ENCODE results near the gene GDAP1L1.

The GDAP1L1 gene

DNA sequence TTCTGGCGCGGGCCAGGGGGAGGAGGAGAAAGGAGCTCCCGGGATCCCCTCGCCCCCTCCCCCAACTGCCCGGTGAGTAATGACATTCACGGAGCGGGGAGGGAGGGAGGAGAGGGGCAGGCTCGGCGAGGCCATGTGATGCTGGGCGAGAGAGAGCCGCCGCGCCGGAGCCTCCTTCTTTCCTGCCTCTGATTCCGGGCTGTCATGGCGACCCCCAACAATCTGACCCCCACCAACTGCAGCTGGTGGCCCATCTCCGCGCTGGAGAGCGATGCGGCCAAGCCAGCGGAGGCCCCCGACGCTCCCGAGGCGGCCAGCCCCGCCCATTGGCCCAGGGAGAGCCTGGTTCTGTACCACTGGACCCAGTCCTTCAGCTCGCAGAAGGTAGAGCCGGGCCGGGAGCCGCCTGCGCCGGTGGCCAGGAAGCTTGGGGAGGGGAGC is at the start of gene GDAP1L1:
GDAP1L1 (plus strand) TSS at position 178 of the 441 bp plus-strand sequence; CDS start at position 205, 27 bp downstream.
- in situ Hi-C loops (cut with HindIII; ENCODE audit: low pct_ligation_motif_present, low pct_unique_long_range_greater_than_20kb, low sequenced_read_pairs), result no loop called here
- no peak for DNase-seq

DNA sequence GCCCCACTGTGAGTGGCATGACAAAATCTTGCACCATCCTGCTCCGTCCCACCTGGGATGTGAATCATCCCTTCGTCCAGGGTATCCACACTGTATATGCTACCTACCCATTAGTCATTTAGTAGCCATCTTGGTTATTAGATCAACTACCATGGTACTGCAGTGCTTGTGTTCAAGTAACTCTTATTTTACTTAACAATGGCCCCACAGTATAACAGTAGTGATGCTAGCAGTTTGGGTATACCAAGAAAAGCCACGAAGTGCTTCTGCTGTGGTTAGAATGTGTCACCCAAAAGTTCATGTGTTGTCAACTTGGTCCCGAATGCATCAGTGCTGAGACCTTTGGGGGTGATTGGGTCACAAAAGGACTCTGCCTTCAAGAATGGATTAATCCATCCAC is 48.2 kb upstream of the GDAP1L1 start:
- in situ Hi-C loops (cut with HindIII; ENCODE audit: low pct_ligation_motif_present, low pct_unique_long_range_greater_than_20kb, low sequenced_read_pairs), result no loop called here
- no peak for DNase-seq

DNA sequence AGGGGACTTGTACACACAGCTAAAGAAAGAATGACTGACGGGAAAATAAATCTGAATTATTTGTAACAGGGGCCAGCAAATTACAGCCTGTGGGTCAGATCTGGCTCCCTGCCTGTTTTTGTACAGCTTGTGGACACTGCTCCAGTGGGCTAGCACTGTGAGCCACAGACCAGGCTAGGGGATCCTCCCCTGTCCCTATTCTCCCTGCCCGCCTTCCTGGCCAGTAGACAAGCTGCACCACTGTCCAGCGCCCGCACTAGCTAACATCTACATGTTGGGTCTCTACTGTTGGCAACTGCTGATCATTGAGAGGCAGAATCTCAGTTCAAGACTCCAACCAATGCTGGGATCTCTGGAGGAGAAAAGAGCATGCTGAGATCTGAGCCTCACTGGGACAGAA is 47.2 kb upstream of the GDAP1L1 start:
- DNase-seq, result no peak
- in situ Hi-C loops (cut with HindIII; ENCODE audit: low pct_ligation_motif_present, low pct_unique_long_range_greater_than_20kb, low sequenced_read_pairs), result no loop called here

DNA sequence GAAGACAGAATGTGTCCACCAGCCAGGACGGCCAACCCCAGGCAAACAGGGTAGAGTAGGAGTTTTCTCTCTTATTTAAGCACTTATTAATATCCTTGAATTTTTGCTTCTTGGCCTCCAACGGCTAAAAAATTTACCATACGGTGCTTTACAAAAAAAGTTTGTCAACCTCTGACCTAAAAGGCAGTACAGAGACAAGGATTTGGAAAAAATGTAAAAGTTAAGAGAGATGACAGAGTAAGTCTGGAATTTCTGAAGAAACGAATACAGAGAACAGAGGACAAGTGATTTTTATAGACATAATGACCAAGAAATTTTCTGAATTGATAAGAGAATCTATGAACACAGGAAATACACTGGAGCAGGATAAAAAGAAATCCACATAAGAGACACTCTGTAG is 46.7 kb upstream of the GDAP1L1 start:
- in situ Hi-C loops (cut with HindIII; ENCODE audit: low pct_ligation_motif_present, low pct_unique_long_range_greater_than_20kb, low sequenced_read_pairs), result no loop called here
- no peak for DNase-seq

DNA sequence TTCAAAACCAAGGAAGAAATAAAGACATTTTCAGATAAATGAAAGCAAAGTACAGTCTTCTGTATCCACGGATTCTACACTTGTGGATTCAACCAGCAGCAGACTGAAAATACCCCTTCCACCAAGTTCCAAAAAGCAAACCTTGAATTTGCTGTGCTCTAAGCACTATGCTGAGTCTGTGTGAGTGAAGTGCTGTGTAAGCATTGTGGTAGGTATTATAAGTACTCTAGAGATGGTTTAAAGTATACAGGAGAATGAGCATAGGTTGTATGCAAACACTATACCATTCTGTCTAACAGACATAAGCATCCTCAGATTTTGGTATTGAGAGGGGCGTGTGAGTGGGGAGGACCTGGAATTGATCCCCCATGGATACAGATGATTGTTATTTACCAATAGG is 46.1 kb upstream of the GDAP1L1 start:
- in situ Hi-C loops (cut with HindIII; ENCODE audit: low pct_ligation_motif_present, low pct_unique_long_range_greater_than_20kb, low sequenced_read_pairs), result no loop called here
- no peak for DNase-seq

DNA sequence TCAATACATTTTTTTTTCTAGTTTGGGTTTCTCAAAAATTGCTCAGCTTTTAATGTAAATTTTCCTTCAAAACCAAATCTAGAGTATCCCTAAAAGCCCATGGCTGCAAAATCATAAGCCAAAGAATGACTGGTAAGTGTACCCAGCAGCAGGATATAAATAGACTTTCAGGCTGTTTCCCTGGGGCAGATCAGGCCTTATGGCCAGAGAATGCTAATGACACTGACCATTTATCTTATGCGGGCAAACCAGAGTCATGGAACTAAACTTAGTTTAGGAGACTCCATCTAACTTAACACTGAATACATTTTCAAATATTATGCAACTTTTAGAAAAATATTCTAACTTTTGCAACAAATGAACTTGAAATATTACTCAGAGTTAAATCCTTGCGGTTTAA is 43.9 kb upstream of the GDAP1L1 start:
- in situ Hi-C loops (cut with HindIII; ENCODE audit: low pct_ligation_motif_present, low pct_unique_long_range_greater_than_20kb, low sequenced_read_pairs), result no loop called here
- DNase-seq, result no peak

DNA sequence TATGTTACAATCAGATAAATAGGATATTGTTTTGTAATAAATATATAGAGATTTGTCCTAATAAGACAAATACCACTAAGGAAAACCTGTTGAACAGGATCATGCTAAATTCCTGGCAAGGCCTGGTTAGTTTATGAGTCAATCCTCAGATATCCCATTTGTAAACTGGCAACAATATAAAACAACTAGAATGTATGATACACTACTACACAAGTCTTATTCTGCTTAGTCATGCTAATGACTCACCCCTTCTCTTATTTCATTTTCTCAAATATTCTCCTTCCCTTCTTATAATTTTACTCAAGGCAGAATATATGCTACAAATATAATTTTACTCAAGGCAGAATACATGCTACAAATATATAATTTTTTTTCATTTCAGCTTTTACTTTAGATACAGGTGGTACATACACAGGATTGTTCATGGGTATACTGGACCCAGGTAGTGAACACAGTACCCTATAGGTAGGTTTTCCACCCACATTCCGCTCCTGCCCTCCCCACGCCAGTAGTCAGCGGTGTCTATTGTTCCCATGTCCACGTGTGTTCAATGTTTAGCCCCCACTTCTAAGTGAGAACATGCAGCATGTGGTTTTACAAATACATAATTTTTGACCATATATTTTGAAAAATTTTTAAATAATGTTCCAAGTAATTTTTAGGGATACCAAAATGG is 42.8 kb upstream of the GDAP1L1 start:
- in situ Hi-C loops (cut with HindIII; ENCODE audit: low pct_ligation_motif_present, low pct_unique_long_range_greater_than_20kb, low sequenced_read_pairs), result no loop called here
- DNase-seq, result peak; percentile 89

DNA sequence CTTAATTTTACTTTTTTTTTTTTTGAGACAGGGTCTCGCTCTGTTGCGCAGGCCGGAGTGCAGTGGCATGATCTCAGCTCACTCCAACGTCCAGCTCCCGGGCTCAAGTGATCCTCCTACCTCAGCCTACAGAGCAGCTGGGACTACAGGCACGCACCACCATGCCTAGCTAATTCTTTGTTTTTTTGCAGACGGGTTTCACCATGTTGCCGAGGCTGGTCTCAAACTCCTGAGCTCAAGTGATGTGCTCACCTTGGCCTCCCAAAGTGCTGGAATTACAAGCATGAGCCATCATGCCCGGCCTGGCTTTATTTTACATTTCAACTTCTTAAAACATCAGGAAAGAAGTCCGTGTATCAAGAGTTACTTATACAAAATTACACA is 42.3 kb upstream of the GDAP1L1 start:
- in situ Hi-C loops (cut with HindIII; ENCODE audit: low pct_ligation_motif_present, low pct_unique_long_range_greater_than_20kb, low sequenced_read_pairs), result no loop called here
- no peak for DNase-seq

DNA sequence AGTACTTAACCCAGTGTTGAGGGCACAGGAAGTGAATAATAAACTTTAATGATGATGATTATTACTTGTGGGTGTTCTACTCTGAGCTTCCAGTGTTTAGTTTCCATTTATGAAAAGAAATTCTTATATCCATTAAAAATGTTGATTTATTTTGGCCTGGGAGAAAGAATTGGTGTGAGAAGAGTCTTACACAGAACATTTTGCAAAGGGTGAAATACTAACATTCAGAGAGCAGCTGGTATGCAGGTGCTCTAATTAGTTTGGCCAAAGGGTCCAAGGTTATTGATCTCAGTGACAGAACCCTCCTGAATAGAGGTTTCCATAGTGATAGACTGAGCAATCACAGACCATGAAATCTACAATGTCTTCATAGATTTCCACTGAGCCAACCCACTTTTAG is 41.0 kb upstream of the GDAP1L1 start:
- in situ Hi-C loops (cut with HindIII; ENCODE audit: low pct_ligation_motif_present, low pct_unique_long_range_greater_than_20kb, low sequenced_read_pairs), result no loop called here
- DNase-seq, result no peak

DNA sequence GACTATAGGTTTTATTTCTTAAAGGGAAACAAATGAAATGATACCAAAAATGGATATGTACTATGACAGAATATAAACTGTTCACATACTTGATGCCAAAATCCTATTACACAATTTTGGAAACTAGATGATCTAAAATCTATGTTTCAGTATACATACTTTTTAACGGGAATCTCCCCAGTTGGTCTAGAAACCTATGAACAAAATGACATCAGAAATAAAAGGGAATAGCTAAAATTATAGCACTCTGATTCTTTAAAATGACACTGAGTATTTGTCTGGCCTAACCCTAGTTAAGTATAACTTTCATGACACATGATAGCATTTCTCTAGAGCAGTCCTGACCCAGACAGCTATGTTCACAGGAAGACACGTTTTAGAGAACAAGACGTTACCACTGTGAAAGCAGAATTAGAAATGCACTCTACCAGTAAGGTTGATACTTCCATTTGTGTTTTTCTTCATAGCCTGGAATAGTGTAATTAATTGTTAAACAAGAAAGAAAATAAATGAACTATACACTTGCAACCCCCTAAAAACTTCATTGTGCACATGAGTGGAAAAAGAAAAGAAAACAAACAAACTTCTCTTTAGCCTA is 39.9 kb upstream of the GDAP1L1 start:
- in situ Hi-C loops (cut with HindIII; ENCODE audit: low pct_ligation_motif_present, low pct_unique_long_range_greater_than_20kb, low sequenced_read_pairs), result no loop called here
- no peak for DNase-seq

DNA sequence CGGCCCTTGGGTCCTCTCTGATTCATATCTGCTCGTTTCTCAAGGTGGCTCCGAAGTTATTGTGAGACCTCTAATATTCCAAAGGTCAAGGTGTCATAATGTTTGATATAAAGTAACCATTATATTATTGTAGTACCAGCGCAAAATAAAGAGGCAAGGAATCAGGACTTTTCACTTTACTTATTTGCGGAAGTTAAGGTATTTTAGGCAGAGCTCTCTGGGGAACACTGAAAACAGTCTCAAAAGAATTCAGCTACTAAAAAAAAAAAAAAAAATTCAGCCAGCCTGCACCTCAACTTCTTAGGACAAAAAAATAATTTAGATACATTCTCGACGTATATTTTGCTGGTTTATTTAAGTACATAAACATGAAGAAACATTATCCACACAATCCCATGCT is 38.9 kb upstream of the GDAP1L1 start:
- in situ Hi-C loops (cut with HindIII; ENCODE audit: low pct_ligation_motif_present, low pct_unique_long_range_greater_than_20kb, low sequenced_read_pairs), result no loop called here
- DNase-seq, result peak; percentile 20

DNA sequence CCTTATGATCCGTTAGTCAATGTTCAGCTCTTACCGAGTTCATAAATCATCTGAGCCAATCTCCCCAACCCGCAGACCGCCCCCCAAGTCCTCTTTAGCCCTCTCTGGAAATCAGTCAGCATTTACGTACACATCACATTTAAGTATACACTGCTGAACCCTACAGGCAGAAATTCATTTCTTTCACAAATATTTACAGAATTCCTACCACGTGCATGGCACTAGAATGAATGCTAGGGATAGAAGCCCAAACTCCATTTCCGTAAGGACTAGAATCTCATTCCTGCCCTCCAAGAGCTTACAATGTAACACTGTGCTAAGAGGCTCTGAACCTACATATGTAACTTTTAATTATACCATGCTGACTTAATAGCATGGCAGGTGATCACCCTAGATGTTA is 38.3 kb upstream of the GDAP1L1 start:
- in situ Hi-C loops (cut with HindIII; ENCODE audit: low pct_ligation_motif_present, low pct_unique_long_range_greater_than_20kb, low sequenced_read_pairs), result no loop called here
- DNase-seq, result peak; percentile 49

DNA sequence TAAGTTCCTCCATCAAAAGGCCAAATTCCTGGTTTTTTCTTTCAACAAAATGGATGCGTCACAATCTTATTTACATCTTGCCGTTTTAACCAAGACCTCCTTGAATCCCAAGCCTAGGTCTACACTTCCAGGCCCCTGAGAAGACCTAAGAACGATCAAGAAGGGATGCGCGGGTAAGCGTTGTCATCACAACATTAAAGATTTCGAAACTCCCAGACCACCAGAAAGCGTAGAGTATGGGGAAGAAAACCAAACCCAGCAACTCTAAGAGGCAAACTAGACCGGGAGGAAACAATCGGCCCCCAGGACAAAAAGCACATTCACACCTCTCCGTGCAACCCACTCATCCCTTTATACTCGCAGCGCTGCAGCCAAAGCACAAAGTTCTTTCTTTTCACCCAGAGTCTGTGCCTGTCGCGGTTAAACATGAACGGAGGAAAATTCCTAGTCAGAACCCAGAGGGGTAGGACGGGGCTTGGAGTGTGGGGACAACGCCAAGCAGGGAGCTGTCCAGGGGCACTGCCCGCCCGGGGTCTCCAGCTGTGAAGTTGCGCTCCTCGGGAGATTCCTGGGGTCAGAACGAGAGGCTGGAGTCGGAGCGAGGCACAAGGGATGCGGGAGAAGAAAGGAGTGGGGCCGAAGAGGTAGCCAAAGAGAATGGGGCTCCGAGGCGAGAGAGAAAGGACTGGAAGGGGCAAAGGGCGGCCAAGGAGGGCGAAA is 37.3 kb upstream of the GDAP1L1 start:
- peak; percentile 47 for DNase-seq
- in situ Hi-C loops (cut with HindIII; ENCODE audit: low pct_ligation_motif_present, low pct_unique_long_range_greater_than_20kb, low sequenced_read_pairs), result no loop called here

DNA sequence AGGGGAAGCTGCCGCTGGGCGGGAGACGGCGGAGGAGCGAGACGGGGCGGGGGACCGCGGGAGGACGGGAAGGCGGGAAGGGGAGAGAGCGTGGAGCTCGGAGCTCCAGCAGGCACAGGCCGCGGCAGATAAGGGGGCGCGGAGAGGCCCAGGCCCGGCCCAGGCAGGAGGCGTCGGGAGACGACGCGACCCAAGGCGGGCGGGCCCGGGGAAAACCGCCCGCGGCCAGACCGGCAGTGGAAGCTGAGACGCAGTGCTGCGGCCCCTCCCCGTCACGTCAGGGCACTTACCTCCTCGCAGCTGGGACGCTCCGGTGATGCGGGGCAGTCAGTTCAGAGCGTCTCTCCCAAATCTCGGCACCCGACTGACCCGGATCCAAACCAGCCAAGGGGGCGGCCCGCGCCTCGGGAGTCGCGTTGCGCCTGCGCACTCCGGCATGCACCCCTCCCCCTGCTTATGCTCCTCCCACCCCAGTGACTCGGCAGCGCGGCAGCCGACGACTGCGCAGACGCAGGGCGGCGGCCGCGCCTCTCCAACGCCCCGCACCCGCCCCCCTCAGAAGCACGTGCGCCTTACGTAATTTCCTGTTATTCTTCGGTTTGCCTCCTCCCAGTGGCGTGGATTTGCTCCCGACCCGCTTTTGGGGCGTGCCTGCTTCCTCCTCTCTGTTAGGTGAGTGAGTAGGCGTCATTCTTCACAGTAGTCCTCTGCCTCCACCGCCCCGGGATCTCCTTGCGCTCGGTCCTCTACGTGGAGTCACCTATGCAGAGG is 36.5 kb upstream of the GDAP1L1 start, which contains the start of gene OSER1:
OSER1 (minus strand) TSS at position 366 of the 771 bp plus-strand sequence. CDS start 3,814 bp downstream, outside the sequence.
- in situ Hi-C loops (cut with HindIII; ENCODE audit: low pct_ligation_motif_present, low pct_unique_long_range_greater_than_20kb, low sequenced_read_pairs), result no loop called here
- DNase-seq, result peak; percentile 97

DNA sequence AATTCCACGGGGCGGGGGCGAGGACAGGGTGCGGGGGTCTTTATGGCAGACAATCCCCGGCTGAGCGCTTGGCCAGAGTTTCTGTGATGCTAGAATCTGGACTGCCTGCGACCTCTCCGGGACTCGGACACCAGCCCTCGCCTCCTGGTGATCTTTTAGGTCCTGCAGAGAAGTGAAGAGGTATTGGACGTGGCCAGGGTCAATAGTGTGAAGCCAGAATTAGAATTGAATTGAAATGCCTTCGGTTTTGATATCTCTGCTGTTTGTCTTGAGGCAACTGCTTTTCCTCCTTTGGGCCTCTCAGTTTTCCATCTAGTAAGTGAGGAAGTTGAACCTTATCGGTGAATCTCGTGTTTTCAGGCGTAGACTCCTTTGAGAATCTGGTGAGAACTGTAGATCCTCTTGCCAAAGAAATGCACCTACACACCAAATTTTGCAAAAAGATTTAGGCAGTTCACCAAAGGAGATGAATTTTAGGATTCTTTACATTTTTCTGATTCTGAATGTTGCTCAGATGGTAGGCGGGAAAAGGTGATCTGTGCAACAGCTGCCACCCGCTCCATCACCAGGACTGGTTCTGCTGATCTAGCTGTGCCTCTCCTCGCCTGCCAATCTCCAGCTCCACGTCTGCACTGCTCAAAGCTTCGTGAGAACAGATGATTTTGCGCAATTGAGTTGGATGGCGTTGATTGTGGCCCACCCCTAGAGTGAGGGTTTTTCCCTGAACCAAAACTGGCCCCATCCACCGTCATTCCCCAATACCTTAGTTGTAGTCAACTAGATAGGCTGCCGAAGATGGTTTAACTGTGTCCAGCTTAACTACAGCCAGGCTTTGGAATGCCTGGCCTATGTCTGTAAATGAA is 35.7 kb upstream of the GDAP1L1 start:
- in situ Hi-C loops (cut with HindIII; ENCODE audit: low pct_ligation_motif_present, low pct_unique_long_range_greater_than_20kb, low sequenced_read_pairs), result no loop called here
- DNase-seq, result no peak

DNA sequence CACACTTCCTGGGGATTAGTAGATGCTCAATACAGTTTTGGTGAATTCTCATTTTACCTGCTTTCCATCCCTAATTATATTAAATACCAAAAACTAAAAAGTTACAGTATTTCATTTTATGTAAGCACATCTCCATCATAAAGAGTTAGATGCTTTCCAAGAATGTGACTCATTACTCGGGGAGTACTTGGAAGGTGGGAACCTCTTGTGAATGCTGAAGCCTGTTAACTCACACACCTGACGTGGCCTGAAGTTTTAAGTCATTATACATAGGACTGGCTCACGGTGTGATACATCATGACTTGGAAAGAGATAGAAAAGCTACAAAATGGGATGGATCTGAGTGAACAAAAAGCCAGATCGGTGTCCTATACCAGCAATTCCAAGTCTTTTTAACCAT is 34.3 kb upstream of the GDAP1L1 start:
- in situ Hi-C loops (cut with HindIII; ENCODE audit: low pct_ligation_motif_present, low pct_unique_long_range_greater_than_20kb, low sequenced_read_pairs), result no loop called here
- DNase-seq, result no peak

DNA sequence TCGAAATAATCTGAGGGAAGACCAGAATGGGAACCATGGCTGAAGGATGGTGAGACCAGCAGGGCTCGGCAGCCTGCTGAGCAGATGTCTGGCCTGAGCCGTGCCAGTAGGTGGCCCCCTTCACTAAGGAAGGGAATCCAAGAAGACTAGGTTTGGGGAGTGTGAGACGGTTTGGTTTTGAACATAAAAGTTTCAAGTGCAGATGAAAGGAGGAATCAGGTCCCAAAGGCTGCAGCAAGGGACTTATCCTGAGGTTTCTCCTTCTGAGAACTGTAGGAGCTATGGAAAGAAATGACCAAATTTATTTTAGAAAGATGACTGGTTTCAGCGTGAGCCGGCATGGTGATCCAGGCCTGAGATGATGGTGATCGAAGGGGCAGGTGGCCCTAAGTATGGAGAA is 32.0 kb upstream of the GDAP1L1 start:
- in situ Hi-C loops (cut with HindIII; ENCODE audit: low pct_ligation_motif_present, low pct_unique_long_range_greater_than_20kb, low sequenced_read_pairs), result no loop called here
- peak; percentile 60 for DNase-seq
